DMS53 (cell line): ENCODE data around the gene RABEP2.
"Not testable (repeated sequence)": the region's sequence is repeated elsewhere in the genome, so short reads cannot be mapped to it uniquely, and the experiment has no call there.

Experiments used
- DNase-seq: peaks from one replicate; lab custom pipeline; 2025; lab: John Stamatoyannopoulos, UW

RABEP2 gene

DNA sequence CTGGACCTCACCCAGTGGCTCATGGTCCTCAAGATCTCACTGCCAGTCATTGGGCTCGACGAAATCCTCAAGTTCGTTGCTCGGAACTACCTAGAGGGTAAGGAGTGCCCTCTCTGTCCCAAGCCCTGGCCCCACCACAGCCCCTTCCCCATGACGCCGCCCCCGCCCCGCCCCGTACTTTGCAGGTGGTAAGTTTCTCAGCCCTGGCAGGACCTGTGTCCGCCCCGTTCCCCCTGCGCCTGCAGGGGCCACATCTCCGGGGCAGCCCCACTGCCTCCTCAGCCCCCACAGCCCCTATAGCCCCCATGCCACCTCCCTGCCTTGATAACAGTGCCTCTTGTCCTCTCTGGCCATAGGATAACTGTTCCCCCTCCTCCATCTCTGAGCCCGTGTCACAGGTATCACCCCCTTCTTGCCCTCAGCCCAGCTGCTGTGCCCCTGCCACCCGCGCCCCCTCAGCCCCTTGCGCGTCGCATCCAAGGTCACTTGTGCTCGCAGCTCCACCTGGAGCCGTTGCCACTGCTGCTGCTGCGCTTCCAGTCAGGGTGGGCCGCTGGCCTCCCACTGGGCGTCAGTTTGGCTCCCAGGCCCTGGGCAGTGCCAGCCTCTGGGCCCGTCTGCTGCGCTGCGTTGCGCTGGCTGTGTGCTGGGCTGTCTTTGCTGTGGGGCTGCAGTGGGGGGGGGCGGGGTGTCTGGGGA lies 21.5 kb downstream of the RABEP2 start:
- DNase-seq, result no peak

DNA sequence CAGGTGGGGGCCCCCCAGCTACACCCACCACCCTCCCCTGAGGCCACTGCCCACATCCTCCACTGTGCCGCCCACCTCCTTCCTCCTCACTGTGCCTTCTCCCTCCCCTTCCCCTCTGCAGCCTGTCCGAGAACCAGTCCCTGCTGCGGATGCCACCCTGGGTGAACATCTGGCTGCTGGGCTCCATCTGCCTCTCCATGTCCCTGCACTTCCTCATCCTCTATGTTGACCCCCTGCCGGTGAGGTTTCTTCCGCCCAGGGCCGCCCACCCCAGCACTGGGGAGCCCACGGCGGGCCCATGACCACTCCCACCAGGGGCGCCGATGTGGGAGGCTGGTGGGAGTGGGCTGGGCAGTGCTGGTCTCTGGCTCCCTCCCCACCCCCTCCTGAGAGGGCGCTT lies 22.1 kb downstream of the RABEP2 start:
- no peak for DNase-seq

DNA sequence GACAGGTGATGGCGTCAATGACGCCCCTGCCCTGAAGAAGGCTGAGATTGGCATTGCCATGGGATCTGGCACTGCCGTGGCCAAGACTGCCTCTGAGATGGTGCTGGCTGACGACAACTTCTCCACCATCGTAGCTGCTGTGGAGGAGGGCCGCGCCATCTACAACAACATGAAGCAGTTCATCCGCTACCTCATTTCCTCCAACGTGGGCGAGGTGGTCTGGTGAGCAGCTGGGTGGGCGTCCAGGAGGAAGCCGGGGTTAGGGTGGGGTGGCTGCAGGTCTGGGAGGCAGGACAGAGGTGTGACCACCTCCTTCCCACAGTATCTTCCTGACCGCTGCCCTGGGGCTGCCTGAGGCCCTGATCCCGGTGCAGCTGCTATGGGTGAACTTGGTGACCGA lies 23.2 kb downstream of the RABEP2 start:
- no peak for DNase-seq

DNA sequence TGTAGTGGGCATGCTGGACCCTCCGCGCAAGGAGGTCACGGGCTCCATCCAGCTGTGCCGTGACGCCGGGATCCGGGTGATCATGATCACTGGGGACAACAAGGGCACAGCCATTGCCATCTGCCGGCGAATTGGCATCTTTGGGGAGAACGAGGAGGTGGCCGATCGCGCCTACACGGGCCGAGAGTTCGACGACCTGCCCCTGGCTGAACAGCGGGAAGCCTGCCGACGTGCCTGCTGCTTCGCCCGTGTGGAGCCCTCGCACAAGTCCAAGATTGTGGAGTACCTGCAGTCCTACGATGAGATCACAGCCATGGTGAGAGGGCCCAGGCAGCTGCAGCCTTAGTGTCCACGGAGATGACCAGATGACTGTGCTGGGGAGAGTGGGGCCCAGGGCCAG lies 24.4 kb downstream of the RABEP2 start:
- DNase-seq, result no peak

DNA sequence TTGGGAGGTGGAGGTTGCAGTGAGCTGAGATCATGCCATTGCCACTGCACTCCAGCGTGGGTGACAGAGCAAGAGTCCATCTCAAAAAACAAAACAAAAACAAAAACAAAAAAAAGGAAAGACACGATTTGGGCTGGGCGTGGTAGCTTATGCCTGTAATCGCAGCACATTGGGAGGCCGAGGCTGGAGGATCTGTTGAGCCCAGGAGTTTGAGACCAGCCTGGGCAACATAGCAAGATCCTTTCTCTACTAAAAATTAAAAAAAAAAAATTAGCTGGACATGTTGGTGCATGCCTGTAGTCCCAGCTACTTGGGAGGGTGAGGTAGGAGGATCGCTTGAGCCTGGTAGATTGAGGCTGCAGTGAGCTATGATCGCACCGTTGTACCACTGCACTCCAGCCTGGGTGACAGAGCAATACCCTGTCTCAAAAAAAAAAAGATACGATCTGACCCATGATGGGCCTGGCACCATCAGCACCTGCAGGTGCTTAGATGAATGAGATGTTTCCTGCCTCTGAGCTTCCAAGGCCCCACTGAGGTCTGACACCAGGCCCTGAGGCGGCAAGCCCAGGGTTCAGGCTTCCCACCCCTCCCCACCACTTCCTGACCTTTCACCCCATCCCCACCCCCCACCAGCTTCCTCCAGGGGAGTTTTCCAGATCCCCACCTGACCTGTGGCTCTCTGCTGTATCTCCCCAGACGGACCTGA lies 25.0 kb downstream of the RABEP2 start:
- DNase-seq, result no peak

DNA sequence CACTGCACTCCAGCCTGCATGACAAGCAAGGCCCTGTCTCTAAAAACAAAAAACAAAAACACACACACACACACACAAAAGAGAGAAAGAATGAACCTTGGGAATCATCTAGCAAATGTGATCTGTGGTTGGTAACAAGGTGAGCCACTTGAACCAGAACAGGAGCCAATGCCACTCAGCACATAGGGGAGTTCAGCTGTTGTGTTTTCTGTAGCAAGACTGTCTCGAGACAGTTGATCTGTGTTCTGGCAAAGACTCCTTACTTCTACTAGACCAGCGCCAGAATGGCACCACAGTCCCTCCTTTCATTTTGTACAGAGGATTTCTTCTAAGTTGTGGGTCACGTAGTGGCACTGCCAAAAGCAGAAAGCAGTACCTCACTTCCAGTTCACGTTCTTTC lies 26.1 kb downstream of the RABEP2 start:
- no peak for DNase-seq

DNA sequence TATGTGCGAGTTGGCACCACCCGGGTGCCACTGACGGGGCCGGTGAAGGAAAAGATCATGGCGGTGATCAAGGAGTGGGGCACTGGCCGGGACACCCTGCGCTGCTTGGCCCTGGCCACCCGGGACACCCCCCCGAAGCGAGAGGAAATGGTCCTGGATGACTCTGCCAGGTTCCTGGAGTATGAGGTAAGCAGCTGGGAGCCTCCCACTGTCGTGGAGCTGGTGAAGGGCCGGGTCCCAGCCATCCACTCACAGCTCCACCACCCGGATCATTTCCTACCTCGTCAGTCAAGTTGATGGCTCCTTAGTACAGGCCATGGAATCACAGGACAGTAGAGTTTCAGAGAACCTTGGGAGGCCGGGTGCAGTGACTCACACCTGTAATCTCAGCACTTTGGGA lies 26.8 kb downstream of the RABEP2 start:
- DNase-seq, result no peak

DNA sequence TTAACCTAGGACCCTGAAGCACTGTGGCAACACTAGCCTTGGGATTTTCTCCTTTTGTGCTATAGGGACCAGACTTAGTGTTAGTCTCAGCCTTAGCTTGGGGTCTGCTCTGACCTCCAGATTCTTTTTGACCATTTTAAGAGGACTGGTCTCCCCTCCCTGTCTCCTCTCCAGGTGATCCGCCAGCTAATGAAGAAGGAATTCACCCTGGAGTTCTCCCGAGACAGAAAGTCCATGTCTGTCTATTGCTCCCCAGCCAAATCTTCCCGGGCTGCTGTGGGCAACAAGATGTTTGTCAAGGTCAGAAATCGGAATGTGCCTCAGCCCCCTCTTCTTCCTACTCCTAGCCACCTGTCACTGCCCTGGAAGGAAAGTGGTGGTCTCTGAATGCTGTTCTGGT lies 27.2 kb downstream of the RABEP2 start:
- no peak for DNase-seq

DNA sequence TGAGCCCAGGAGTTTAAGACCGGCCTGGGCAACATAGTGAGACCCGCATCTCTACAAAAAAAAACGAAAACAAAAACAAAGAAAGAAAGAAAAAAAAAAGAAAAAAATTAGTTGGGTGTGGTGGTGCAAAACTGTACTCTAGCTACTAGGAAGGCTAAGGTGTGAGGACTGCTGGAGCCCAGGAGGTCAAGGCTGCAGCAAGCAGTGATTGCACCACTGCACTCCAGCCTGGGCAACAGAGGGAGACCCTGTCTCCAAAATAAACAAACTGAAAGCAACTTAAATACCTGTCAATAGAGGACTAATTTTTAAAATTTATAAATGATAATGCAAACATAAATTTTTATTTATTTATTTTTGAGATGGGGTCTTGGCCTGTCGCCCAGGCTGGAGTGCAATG lies 29.4 kb downstream of the RABEP2 start:
- DNase-seq, result no peak

DNA sequence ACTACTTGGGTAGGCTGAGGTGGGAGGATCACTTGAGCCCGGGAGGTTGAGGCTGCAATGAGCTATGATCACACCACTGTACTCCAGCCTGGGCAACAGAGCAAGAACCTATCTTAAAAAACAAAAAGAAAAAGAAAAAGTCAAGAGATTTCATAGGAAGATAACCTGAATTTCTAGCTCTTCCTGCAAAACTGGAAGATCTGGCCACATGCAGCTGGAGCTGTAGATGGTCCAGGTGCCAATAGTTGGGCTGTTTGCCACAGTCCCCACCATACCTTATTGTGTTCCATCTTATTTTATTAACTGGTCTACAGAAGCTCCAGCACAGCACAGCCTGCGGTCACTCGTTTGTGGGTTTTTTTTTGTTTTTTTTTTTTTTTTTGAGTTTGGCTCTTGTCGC lies 31.7 kb downstream of the RABEP2 start:
- no peak for DNase-seq

DNA sequence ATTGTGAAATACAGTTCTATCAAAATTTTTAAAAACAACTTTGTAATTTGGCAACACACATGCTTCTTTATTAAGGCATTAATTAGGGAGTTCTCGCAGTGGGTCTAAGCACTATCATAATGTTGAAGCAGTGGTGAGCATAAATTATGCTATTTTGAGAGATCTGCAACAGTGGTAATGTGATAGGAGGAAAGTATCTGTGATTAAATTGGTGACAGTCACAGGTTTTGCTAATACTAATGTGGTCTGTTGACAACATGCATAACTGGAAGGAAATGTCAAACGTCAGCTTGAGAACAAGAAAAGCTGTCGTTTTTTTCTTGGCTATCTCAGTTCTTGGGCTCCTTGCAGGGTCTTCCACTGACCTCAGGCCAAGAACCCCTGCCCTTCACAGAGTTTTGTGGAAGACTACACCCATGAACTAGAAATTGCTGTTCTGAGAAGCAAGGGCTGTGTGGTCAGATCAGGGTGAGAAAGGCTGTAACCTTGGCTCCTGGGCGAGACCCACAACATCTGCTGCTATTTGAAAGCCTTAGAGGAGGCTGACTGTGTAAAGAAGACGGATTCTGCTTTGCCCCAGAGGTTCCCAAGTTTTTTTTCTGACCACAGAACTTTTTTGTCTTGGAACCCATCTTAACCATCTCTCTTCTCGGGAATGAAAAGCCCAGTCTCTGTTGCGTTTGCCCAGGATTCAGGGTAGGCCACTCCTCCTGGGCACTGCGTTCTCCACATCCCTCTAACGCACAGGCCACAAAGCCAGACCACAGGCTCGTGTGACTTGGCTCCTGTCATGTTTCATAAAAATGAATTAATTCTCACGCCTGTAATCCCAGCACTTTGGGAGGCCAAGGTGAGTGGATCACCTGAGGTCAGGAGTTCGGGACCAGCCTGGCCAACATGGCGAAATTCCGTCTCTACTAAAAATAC lies 32.8 kb downstream of the RABEP2 start:
- DNase-seq, result no peak

DNA sequence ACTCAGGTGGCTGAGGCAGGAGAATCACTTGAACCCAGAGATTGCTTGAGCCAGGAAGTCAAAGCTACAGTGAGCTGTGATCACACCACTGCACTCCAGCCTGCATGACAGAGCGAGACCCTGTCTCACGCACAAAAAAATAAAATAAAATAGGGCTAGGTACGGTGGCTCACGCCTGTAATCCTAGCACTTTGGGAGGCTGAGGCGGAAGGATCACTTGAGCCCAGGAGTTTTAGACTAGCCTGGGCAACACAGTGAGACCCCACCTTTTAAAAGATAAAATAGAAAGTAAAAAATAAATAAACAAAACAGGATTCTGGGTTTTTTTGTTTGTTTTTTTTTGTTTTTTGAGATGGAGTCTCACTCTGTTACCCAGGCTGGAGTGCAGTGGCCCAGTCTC lies 34.7 kb downstream of the RABEP2 start:
- not testable (repeated sequence) for DNase-seq

DNA sequence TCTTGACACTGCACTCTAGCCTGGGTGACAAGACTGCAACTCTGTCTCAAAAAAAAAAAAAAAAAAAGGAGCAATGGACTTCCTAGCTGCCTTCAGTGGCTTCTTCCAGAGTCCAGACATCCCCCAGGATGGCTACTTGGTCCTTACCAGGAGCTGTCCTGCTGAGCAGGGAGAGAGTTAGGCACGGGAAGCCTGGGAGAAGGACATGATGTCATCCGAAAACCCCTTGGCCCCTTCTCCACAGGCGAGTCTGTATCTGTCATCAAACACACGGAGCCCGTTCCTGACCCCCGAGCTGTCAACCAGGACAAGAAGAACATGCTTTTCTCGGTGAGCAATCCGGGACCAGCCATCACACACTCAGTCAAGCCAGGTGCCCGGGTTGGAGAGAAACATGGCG lies 38.1 kb downstream of the RABEP2 start:
- no peak for DNase-seq

DNA sequence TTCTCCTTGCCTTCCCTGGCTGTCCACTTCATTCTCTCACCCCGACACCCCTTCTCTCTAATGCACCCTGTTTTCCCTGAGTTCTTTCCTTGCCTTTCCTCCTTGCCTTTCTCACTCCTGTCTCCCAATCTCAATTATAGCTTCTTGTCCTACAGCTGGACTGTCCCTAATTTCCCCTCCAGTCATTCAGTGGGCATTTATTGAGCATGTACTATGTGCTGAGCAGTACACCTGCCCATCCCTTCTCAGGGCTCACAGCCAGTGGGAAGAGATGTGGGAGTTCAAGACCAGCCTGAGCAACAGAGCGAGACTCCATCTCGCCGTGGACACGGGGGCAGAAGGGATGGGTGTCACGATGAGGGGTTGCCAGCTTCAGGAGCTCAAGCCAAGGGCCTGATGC lies 41.0 kb downstream of the RABEP2 start:
- no peak for DNase-seq

DNA sequence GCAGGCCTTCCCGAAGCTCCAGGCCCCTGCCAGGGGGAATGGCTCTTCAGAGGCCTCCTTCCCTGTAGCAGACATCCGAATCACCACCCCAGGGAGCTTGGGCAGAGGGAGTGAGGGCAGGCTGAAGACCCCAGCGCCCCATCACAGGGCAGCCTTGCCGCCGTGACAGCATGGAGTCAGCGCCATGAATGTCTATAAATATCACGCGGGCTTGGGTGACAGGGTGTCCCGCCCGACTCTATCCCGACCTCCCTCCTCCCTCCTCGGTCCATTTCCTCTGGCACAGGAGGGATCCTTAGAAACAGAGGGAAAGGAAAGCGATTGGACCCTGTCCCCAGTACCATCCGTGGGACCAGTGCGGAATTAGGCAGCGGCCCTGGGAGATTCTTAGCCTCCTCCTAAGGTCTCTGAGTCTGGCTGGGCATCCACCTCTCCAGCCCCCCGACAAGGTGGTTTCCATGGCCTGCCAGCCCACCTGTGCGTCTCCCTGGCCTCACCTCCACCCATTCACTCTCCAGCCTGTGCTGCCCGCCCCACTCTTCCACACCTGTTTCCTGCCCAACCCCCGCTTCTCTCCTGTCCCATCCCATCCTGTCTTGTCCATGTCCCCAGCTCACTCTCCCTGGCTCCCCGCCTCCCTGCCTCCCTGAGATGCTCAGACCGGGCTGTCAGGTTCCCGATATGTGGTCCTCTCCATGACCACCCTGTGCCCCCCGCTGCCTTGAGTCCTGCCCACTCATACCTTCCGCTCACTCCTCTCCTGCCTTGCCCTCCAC lies 41.6 kb downstream of the RABEP2 start:
- peak; percentile 31 for DNase-seq

DNA sequence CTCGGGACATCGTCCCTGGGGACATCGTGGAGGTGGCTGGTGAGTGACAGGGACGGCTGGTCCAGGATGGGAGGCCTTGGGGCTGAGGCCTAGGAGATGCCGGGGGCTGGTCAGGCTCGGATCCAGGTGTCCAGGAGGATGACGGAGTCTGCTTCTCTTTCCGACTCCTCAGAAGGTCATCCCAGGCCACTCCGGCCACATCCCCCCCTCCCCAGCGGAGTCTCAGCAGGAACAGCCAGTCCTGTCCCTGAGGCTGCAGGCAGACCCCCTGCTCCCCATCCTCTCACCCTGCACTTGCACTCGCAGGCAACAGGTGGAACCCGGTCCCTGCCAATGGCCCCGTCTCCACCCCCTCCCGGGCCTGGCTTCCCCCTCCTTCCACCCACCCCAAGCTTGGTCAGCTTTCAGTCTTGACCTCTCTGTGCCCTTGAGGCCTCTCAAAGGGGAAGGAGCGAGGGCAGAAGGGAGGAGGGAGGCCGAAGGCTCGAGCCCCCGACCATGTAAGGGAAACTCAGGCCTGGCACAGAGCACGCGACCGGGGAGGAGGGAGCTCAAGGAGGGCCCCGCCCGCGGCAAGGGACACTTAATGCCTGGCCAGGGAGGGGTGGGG lies 42.4 kb downstream of the RABEP2 start:
- no peak for DNase-seq

DNA sequence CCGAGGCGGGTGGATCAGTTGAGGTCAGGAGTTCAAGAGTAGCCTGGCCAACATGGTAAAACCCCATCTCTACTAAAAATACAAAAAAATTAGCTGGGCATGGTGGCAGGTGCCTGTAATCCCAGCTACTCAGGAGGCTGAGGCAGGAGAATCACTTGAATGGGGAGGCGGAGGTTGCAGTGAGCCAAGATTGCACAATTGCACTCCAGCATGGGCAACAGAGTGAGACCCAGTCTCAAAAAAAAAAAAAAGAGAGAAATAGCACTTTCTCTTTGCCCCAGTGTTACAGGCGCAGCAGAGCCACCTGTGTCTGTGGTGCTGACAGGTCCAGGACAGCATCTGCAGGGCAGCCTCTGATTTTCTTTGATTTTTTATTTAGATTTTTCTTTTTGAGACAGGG lies 43.5 kb downstream of the RABEP2 start:
- DNase-seq, result not testable (repeated sequence)

DNA sequence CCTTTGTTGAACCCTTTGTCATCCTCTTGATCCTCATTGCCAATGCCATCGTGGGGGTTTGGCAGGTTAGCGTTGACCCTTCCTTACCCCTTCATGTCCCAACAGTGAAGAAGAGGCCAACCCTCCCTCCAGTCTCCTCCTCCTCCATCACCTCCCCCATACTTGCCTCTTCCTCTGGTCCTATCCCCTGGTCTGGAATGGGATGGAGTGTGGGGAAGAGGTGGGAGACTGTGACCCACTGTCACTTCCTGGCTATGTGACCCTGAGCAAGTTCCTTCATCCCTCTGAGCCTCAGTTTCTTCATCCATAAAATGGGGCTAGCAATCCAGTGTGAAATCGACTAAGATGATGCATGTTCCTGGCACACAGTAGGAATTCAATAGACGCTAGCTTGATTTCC lies 44.1 kb downstream of the RABEP2 start:
- no peak for DNase-seq

DNA sequence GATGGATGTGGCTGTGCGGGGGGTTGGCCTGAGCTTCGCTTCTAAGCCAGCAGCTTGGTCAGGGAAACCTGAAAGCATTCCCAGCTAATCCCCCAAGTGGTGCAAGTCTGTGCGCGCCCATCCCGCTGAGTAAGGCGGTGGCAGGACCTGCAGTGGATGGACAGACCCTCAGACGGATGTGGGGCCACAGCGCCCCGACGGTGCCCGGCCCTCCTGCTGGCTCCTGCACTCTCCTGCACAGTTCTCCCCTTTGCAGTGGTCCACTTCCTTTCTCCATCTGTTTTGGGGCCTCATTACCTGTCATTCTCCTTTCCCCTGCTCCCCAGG lies 44.5 kb downstream of the RABEP2 start:
- DNase-seq, result no peak

DNA sequence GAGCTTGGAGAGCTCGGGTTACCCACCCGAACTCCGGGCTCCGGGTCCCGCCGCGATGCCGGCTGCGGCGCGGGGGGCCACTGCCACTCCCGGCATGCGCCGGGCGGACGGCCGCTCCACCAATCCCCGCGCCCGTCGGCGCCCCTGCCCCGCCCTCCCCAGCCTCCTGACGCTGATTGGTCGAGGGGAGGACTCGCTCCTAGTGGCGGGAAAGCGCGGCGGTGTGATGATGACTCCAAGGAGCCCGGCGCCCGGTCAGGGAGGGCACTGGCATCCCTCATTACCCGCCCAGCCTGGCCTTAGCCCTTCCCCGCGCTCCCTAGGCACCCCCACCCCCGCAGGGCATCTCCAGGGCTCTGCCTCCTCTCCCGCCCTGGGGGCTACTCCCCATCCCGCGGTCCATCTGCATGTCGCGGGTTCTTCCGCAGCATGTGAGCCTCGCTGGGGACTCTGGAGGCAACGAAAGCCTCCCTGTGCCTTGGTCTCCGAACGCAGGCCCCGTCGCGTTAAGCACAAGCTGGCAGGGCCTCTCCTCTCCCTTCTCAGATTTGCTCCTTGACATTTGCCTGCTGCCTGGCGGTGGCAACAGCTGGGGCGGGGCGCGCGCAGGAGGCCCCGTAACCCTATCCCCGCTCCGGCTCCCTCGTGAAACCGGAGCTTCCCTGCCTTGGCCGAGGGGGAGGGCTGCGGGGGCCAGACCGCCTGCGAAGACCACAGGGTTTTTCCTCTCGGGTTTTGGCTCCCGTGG lies 45.0 kb downstream of the RABEP2 start:
- DNase-seq, result peak; percentile 92

DNA sequence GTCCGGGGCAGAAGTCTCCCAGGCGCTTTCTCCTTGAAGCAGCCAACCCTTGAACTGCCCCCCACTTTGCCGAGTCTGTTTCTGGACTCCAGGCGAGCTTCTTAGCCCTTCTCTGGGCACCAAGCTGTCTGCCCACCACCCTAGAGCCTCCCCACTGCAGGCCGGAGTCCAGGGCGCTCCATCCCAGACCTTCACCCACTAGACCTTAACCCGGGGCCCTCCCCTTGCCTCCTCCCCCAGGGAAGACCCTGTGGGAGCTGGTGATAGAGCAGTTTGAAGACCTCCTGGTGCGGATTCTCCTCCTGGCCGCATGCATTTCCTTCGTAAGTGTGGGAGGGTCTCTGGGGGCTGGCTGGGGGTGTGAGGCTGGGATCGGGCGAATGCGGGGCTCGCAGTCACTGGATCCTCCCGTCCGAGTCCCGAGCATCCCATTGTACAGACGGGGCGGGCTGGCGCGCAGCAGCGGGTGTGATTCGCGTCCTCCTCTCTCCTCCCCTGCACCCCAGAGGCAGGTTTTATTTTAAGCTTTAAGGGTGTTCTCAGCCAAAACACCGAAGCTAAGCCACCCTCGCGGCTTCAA lies 45.7 kb downstream of the RABEP2 start:
- DNase-seq, result peak; percentile 72
